Astrocyte of the cerebellum (primary cell): ENCODE data around the gene LRFN2.

Source experiments
- DNase-seq: peaks from one replicate; pipeline ENCODE4 v3.0.0-alpha.2; 2011; ENCODE audit warnings: low read depth
- H3K4me3 ChIP-seq: 2 replicates; pipeline ENCODE4 v1.5.1; 2011; ENCODE audit warnings: mild to moderate bottlenecking, low read depth, low read length, moderate library complexity
- CTCF ChIP-seq: IDR thresholded peaks from 2 replicates; pipeline ENCODE4 v1.5.1; 2012; ENCODE audit warnings: low read length, low read depth, moderate library complexity, mild to moderate bottlenecking; ENCODE audit errors: missing control alignments
- in situ Hi-C: cut with HindIII; loops from 2 replicates; pipeline ENCODE4 v1.10.0; 2017; ENCODE audit warnings: low sequenced_read_pairs

The LRFN2 gene

GRCh38 chr6:40350747-40351217 lies 236.4 kb downstream of the LRFN2 start:
- TF ChIP-seq CTCF = no peak
- DNase-seq = no peak
- H3K4me3 ChIP-seq = no peak overlapping the region
- in situ Hi-C loops = loop anchor here (5.0 kb wide), 1 partner anchor 72 kb away; no protein-coding TSS in a partner anchor

- in situ Hi-C loops = loop anchor here (5.0 kb wide), 1 partner anchor 72 kb away; no protein-coding TSS in a partner anchor
- TF ChIP-seq CTCF = no peak
- H3K4me3 ChIP-seq = no peak overlapping the region
- no peak for DNase-seq
These were observed 237.0 kb downstream of the LRFN2 start for GRCh38 chr6:40349901-40350746.

- DNase-seq = no peak
- no peak for TF ChIP-seq CTCF
- H3K4me3 ChIP-seq = no peak overlapping the region
- in situ Hi-C loops = no loop called here
These were observed 237.9 kb downstream of the LRFN2 start for GRCh38 chr6:40349123-40349900.

GRCh38 chr6:40348591-40348990 lies 238.6 kb downstream of the LRFN2 start:
- no peak for DNase-seq
- in situ Hi-C loops = no loop called here
- TF ChIP-seq CTCF = no peak
- no peak overlapping the region for H3K4me3 ChIP-seq

- no peak for DNase-seq
- H3K4me3 ChIP-seq = no peak overlapping the region
- no peak for TF ChIP-seq CTCF
- in situ Hi-C loops = no loop called here
These were observed 239.6 kb downstream of the LRFN2 start for GRCh38 chr6:40347571-40348011.

GRCh38 chr6:40346246-40346645 lies 240.9 kb downstream of the LRFN2 start:
- TF ChIP-seq CTCF = no peak
- no peak overlapping the region for H3K4me3 ChIP-seq
- in situ Hi-C loops = no loop called here
- no peak for DNase-seq
